Medulla oblongata (tissue), 1 donor: ENCODE results near the gene KLK12.

Source experiments
- DNase-seq: peaks from one replicate; pipeline ENCODE4 v3.0.0-alpha.2; 2015; ENCODE audit errors: extremely low spot score

KLK12 gene, protein sequence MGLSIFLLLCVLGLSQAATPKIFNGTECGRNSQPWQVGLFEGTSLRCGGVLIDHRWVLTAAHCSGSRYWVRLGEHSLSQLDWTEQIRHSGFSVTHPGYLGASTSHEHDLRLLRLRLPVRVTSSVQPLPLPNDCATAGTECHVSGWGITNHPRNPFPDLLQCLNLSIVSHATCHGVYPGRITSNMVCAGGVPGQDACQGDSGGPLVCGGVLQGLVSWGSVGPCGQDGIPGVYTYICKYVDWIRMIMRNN

DNA sequence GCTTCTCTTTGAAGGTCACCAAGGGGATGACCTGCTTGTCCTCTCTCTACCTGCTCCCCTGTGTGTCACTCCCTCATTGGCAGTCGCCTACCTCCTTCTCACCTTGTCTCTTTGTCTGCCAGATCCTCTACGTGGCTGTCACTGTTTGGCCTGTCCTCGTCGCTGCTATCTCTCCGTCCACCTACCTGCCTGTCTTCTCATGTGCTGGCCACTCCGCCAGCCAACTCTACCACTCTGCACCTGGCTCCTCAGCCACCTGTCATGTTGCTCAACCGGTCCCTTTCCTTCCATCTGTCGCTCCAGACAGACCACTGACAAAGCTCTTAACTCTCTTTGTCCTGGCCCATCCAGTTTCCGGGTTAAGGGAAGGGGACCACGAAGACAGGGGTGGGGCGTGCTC lies at the start of gene KLK12:
KLK12 (minus strand) TSS at position 299 of the 400 bp plus-strand sequence. CDS start 381 bp downstream, outside the sequence.
- no peak for DNase-seq

DNA sequence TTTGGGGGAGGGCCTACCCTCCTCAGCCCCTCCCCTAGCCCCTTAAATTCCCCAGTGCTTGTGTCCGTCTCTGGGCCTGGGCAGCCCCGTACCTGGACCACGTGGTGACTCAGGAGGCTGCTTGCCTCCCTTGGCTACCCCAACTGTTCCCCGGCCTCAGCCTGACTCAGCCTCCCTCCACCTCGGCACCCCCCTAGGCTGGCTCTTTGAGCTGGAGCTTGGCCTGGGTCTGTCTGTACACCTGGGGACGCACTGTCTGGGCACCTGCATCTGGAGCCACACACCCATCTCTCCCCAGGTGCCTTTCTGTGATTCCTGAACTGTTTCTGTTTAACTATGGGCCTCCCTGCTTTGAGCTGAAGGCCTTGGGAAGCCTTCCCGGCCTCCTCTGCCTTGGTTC lies 49.7 kb upstream of the KLK12 start:
- no peak for DNase-seq

DNA sequence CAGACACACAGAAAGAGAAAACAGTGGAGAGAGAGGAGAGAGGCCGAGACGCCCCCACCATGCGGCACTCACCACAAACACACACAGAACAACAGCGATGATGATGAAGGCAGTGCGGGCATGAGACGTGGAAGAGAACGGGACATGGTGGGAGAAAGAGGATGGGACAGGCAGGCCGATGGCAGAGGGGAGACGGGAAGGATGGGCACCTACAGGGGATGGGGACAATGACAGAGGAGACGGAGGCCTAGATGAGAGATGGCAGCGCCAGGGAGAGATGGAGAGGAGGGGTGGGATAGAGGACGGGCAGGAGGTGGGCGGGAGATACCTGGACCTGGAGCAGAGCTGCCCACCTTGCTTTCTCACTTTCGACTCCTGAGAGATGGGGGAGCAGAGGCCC lies 49.0 kb upstream of the KLK12 start:
- no peak for DNase-seq

DNA sequence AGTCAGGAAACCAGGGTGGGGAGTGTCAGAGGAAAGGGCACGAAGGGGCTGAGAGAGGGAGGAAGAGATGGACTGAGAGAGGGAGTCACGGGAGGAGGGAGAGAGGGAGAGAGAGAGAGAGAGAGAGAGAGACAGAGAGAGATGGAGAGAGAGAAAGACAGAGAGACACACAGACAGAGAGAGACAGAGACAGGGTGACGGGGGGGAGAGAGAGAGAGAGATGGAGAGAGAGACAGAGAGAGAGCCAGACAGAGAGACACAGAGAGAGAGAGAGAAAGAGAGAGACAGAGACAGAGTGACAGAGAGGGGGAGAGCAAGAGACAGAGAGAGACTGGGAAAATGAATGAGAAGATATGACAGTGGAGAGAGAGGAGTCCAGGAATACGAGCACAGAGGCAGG lies 48.4 kb upstream of the KLK12 start:
- no peak for DNase-seq

DNA sequence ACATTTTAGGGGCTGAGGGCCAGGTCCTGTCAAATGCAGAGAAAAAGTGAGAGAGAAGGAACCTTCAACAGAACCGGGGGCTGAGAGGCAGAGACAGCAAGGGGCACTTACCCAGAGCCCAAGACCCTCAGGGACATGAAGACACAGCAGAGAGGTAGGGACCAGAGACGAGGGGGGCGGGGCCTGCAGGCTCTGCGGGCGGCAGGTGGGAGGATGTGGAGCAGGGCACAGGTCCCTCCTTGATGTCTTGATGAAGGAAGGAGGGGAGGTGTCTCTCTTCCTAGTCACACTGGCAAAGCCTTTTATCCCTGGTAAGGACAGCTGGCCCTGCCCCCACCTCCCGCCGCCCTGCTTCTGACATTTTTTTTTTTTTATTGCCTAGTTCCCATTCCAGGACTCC lies 47.8 kb upstream of the KLK12 start, which contains the start of gene KLK14:
KLK14 (minus strand) TSS at position 277 of the 400 bp plus-strand sequence; CDS start at position 4, 273 bp downstream.
- DNase-seq: no peak

DNA sequence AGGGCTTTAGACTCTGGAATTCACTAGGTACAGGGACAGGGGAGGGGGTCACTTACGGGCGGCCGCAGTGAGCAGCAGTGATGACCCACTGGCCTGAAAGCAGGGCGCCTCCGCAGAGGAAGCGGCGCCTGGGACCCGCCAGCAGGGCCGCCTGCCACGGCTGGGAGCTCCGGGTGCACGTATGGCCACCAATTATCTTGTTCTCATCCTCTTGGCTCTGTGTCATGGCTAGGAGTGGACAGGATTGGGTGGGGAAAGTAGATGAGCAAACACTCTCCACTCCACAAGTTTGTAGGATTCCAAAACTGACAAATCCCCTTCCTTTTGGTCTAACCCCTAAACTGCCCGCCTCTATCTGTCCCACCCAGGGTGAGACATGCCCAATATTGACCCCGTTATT lies 46.7 kb upstream of the KLK12 start:
- no peak for DNase-seq

DNA sequence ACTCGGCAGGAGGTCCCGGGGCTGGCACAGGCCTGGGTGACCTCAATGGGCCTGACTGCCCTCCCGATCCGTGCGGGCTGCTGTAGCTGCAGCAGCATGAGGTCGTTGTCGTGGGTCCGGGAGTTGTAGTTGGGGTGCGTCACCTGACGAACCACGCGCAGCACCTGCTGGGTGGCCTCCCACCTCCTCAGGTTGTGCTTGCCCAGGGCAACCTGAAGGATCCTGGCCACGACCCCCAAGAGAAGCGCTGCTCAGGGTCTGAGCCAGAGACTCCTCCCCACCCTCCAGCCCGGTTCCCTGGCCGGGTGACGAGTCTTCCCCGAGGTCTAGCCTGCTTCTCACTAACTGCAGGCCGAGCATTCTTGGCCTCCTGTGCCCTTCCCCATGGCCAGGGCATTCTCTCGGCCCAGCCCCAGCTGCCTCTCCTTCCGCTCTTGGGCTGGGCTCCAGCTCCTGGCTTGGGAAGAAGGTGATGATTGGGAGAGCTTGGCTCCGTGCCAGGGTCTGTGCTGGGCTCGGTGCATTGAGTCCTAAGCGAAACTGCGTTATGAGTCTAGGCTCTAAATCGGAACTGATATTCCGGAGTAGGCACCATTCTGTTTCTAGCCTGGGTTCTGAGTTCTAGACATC lies 44.8 kb upstream of the KLK12 start:
- no peak for DNase-seq

DNA sequence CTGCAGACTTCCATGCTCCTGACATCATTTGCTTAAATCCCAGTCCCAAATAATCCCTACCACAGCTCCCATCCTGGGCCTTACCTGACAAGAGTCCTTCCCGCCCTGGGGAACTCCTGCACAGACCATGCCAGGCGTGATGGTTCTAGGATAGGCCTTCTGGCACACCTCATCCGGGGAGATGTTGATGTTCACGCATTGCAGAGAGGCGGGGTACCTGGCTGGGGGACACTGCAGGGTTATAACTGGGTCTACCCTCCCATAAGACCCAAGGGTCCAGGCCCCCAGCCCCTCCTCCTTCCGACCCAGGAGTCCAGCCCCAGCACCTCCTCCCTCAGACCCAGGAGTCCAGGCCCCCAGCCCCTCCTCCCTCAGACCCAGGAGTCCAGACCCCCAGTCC lies 43.9 kb upstream of the KLK12 start:
- DNase-seq: no peak

DNA sequence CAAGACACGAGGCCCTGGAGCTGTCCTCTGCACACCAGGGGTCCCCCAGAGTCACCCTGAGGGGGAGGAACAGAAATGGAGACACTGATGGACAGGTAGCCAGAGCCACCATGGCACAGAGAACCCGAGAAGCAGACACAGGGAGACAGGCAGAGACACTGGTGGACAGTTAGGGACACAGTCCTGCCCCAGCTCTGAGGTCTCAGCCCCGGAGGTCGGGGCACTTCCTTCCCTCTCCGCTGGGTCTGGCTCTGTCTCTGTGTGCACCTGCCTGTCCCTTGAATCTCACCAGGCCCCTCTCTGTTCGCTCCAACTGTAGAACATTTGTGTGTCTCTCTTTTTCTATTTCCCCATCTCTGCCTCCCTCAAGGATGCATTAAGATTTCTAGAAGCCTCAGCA lies 43.3 kb upstream of the KLK12 start:
- DNase-seq: no peak

DNA sequence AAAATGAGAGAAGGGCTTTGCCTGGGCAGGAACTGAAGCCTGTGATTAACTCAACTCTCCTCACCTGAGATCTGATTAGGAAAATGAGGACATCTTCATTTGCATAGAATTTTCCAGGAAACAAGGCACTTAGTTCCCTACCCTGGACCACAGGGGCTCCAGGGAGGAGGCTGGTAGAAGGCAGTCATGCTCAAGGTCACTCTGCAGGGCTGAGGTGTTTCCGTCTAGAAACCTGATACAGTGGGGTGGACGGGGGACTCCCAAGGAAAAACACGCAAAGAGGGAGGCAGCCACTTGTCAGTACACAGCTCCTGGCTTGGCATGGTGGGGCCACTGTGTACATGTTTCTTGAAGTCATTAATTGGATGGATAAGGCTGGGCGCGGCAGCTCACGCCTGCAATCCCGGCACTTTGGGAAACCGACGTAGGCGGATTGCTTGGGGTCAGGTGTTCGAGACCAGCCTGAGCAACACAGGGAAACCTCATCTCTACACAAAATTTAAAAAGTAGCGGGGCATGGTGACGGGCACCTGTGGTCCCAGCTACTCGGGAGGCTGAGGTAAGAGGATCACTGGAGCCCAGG lies 41.9 kb upstream of the KLK12 start:
- DNase-seq: no peak

DNA sequence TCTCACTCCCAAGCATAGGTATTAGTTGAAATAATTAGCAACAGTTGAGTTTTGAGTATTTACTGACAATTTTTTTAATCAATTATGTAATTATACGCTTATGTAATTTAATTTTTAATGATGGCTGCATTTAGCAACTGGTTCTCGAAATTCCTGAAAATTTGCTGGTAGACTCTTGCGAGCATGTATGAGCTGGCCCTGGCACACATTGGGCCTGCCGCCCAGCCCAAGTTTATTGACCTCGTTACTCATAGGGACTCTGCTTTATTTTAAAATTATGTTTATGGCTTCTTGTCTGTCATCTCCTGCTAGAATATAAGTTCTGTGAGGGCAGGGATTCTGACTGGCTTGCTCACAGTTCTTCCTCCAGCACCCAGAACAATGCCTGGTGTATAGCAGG lies 41.2 kb upstream of the KLK12 start:
- DNase-seq: no peak

DNA sequence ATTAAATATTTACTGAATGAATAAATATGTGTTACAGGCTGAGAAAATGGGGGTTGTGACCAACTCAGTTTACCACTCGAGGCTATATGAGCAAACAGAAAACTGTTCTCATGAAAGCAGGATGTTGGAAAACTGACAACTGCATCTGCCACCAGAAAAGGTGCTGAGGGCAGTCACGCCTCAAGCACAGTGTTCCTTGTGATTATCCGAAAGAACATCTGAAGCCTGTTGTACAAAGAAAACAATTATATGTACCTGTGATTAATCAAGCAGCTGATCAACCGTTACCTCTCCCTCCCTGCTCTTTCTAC lies 36.2 kb upstream of the KLK12 start:
- DNase-seq: no peak

DNA sequence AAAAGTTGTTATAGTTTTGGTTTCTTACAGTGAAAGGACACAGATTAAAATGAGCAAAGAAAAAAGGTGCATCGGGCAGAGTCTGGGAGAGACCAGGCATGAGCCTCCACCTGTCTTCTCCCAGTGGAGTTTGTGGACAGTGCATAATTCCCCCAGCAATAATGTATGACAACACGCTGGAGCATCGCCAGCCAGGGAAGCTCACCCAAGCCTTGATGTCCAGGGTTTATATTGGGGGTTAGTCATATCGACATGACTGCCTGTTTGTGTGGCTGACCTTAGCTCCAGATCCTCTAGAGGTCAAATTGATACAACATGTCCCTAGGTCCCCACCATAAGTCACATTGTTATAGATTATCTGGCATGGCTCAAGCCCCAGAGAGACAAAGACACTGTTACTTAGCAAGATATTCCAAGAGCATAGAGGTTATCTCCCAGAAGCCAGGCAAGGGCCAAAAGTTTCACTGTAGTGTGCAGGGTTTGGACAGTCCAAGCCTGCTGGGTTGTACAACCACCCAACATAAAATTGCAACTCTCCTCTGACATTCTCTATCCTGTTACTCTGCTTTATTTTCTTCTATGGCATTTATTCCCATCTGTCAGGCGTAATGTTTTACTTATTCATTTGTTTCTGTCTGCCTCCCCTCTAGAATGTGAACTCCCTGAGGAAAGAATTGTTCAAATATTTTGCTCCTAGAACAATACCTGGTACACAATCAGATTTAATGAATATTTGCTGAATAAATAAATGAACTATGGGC lies 35.7 kb upstream of the KLK12 start:
- no peak for DNase-seq

DNA sequence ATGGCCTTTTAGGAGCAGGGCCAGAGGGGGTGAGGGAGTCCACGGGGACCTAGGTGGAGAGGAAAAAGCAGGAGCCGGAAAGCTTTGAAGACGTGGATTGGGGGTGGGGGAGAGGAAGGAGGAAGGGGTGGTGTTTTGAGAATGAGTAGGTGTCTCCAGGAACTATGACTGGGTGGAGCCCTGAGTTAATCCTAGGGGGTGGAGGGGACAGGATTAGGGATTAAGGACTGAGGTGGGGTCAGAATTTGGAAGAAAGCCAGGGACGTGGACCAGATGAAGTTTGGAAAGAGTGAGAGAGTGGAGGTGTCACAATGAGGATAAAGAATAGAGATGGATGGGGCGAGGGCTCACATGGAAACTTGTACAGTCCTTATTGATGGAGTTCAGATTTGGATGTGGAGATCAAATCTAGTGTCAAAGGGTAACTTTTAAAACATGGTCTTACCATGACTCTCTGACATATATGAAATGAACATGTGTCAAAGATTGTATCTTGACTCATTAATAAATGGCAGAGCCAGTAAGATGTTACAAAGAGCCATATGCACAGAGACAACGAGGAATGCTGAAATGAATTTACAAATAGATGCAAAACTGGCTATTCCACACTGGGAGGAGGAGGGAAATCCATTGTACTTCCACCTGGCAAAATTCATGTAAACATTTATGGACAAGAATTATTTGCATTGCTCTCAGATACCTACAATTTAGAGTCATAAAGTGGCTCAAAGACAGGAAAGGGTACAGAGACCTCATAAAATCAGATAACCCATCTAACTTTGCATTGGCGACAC lies 31.8 kb upstream of the KLK12 start:
- DNase-seq: no peak

DNA sequence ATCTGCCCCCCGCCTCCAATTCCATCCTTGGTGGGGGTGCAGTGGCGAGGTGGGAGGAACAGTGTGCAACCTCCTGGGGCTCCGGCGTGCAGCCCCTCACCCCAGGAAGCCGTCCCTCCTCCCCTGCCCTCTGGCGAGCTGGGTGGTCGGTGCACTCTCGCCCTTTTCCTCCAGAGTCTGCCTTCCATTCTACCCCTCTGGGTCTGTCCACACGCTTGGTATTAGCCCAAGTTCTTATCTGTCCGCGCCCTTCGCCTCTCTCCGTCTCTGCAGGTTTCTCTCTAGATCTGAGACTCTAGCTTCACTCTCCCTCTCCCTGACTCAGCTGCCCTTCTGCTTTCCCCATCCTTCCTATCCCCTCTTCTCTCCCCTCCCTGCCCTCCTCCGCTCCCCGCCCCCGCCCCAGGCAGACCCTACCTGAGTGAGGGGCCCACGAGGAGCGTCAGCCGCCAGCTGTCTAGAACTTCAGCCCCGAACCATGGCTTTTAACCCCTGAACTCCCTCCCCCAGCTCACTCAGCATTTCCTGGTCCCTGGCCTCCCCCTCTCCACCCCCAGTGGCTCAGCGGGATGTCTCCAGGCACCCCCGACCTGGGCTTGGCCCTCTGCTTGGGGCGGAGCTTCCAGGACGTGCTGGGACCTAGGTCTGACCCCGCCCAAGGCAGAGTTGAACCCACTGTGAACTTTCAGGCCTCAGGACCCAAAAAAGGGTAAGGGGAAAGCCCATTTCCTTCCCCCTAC lies 30.6 kb upstream of the KLK12 start:
- DNase-seq: no peak

DNA sequence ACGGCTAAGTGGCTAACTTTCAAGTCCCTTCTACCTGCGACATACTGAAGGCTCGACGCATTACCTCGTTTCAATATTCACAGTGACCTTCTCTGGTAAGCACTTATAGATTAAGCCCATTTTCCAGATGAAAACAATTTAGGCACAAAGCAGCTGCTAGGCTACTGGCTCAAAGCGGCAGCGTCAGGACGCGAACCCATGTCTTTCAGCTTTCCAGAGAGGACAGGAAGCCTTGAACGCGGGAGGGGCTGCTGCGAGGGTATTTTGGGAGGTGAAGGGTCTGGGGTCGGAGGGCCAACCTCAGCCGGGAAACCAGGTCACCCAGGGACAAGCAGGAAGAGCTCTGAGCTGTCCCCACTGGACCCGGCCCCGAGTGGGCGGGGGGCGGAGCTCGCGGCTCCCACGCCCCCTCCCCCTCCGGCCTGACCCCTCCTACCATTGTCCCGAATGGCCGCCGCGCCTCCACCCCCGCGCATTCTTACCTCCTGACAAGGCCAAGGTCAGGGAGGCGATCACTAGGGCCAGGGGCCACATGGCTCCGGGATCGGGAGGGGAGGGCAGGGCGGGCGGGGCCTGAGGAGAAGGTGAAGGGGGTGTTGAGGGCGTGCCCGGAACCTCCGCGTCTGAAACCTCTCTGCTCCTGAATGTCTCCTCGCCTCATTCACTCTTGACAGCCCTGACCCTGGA lies 29.9 kb upstream of the KLK12 start, which contains the start of gene KLK13:
KLK13 (minus strand) TSS at position 559 of the 687 bp plus-strand sequence; CDS start at position 534, 25 bp downstream.
- DNase-seq: no peak

DNA sequence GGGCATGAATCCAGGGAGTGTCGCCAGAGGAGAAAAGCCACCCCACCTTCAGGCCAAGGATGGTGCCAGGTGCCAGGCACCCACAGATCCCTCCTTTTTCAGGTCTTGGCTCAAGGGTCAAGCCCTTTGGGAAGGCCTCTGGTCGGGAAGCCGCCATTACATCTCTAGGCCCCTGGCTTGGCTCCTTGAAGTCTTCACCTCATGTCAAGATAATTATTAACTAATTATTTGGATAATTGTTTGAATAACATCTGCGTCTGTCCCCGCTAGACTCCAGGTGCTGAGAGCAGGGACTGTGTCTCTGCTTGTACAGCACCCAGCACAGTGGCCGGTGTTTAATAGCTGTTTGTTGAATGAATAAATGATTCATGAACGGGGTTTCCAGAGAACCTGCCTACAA lies 28.9 kb upstream of the KLK12 start:
- DNase-seq: no peak

DNA sequence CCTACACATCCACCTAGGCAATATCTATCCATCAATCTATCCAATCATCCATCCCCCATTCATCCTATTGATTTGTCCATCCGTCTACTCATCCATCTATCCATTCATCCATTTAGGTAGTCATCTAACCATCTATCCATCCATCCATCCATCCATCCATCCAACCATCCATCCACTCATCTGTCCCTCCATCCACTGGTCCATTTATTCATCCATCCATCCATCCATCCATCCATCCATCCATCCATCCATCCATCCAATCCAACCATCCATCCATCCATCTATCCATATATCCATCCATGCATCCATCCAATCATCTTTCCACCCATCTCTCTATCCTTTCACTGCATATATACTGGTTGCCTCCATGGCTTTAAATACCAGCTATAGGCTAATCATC lies 26.2 kb upstream of the KLK12 start:
- DNase-seq: no peak

DNA sequence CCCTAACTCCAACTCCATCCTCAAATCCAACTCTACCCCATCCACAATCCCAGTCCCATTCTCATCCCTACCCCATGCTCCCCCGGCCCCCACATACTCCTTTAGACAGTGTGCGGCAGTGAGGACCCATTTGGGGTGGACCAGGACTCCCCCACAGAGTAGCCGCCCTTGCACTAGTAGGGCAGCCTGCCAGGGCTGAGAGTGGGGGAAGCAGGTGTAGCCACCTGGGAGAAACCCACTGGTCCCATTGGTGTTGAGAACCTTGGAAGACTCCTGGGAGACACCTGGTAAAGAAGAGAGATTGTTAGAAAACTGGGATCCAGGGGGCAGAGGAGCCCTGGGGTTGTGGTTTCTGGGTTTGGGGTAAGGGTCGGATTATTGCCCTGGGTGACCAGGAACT lies 25.5 kb upstream of the KLK12 start:
- DNase-seq: no peak

DNA sequence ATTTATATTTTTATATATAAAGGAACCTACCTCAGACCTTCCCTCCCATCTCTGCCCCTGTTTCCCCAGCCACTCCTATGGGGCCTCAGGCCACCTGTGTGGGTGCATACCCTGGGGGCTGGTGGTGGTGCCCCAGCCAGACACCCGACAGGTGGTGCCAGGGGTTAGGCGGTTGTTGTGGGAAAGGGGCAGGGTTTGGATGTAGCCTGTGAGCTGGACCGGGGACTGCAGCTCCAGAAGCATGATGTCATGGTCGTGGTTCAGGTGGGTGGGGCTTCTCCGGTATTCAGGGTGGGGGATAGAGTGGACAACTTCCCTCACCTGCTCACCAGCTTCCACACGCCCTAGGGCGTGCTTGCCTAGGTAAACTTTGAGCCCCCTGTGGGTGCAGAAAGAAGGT lies 24.9 kb upstream of the KLK12 start:
- no peak for DNase-seq

DNA sequence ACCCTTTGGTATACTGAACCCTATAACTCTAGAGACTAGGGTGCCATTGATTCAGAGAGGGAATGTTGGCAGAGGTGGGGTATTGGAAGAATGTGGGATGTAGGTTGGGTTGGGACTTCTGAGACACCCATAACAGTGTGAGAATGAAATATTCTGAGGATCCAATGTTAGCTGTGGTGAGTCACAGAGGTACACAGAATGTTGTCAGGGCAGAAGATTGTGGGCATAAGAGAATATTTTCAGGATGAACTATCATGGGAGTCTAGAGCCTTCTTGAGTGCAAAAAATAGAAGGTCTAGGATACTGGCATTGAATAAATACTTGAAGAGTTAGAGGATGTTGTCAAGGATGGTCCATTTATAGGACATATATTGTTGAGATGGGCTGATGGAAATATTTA lies 21.1 kb upstream of the KLK12 start:
- DNase-seq: no peak
